GM19099 (cell line): ENCODE results near the gene GLIPR1L1.

Source experiments
- POLR2A ChIP-seq: IDR thresholded peaks from 3 replicates; pipeline ENCODE4 v1.6.1; 2011; ENCODE audit warnings: low read depth; ENCODE audit not compliant: insufficient read length; ENCODE audit errors: extremely low read depth

The GLIPR1L1 gene

GRCh38 chr12:75334384-75335030 lies at the start of gene GLIPR1L1:
Gene GLIPR1L1, plus strand, starts transcription at chr12:75334670. Its CDS starts 59 bp downstream, at chr12:75334729.
- peak; percentile 24 for TF ChIP-seq POLR2A

- no peak for TF ChIP-seq POLR2A
Observed at GRCh38 chr12:75288860-75289259, 45.6 kb upstream of the GLIPR1L1 start.

GRCh38 chr12:75289753-75290152 lies 44.7 kb upstream of the GLIPR1L1 start:
- TF ChIP-seq POLR2A, result no peak

- no peak for TF ChIP-seq POLR2A
Observed at GRCh38 chr12:75291014-75291413, 43.5 kb upstream of the GLIPR1L1 start.

- no peak for TF ChIP-seq POLR2A
Observed at GRCh38 chr12:75294336-75294735, 40.1 kb upstream of the GLIPR1L1 start.

- no peak for TF ChIP-seq POLR2A
Observed at GRCh38 chr12:75294797-75295196, 39.7 kb upstream of the GLIPR1L1 start.

GRCh38 chr12:75302225-75302624 lies 32.2 kb upstream of the GLIPR1L1 start:
- no peak for TF ChIP-seq POLR2A

GRCh38 chr12:75302781-75303180 lies 31.7 kb upstream of the GLIPR1L1 start:
- TF ChIP-seq POLR2A, result no peak

- no peak for TF ChIP-seq POLR2A
Observed at GRCh38 chr12:75305412-75306332, 28.8 kb upstream of the GLIPR1L1 start.

- TF ChIP-seq POLR2A, result no peak
Observed at GRCh38 chr12:75308279-75308678, 26.2 kb upstream of the GLIPR1L1 start.

- no peak for TF ChIP-seq POLR2A
Observed at GRCh38 chr12:75311369-75311768, 23.1 kb upstream of the GLIPR1L1 start.

GRCh38 chr12:75315518-75315917 lies 19.0 kb upstream of the GLIPR1L1 start:
- no peak for TF ChIP-seq POLR2A

GRCh38 chr12:75317784-75318183 lies 16.7 kb upstream of the GLIPR1L1 start:
- TF ChIP-seq POLR2A, result no peak

GRCh38 chr12:75322464-75322863 lies 12.0 kb upstream of the GLIPR1L1 start:
- no peak for TF ChIP-seq POLR2A

- TF ChIP-seq POLR2A, result no peak
Observed at GRCh38 chr12:75323663-75324062, 10.8 kb upstream of the GLIPR1L1 start.

- no peak for TF ChIP-seq POLR2A
Observed at GRCh38 chr12:75327642-75328041, 6.8 kb upstream of the GLIPR1L1 start.
